HepG2 (cell line): ENCODE data around the gene TSSK1B. TPM values are rescaled to one million over a fixed set of nuclear protein-coding genes. Genes with fewer than 3 reads are reported as not detected.

Experiments used
- MXI1 ChIP-seq: IDR thresholded peaks from 3 replicates; pipeline ENCODE4 v1.6.1; 2012; ENCODE audit warnings: low read depth, low read length, inconsistent platforms, borderline replicate concordance
- UBTF ChIP-seq: sonication (generic); formaldehyde crosslinking; IDR thresholded peaks from 2 replicates; pipeline ENCODE4 v1.4.0; 2020; ENCODE audit warnings: mild to moderate bottlenecking, missing genetic modification reagents
- ZNF512B ChIP-seq: sonication (generic); formaldehyde crosslinking; IDR thresholded peaks from 2 replicates; pipeline ENCODE4 v1.5.1; 2020; ENCODE audit warnings: missing genetic modification reagents, mild to moderate bottlenecking, borderline replicate concordance
- ZNF570 ChIP-seq: sonication (generic); formaldehyde crosslinking; IDR thresholded peaks from 2 replicates; pipeline ENCODE4 v1.4.0; 2020; ENCODE audit warnings: mild to moderate bottlenecking, missing genetic modification reagents, borderline replicate concordance
- ZSCAN22 ChIP-seq: sonication (generic); formaldehyde crosslinking; IDR thresholded peaks from 2 replicates; pipeline ENCODE4 v1.4.0; 2020; ENCODE audit warnings: mild to moderate bottlenecking, missing genetic modification reagents
- polyA plus RNA-seq, 8 experiments: library from polyadenylated mRNA; depleted of rRNA in 3 of 8; stranded (reverse) in 7 of 8; unstranded in 1 of 8; fragments of >200 nt; fragmentation: Illumina TruSeq in 4 of 8; extraction: Trizol in 4 of 8; gene quantifications; 2 replicates each; pipeline versions ENCODE4 v1.2.1 to v1.2.3, GENCODE V29; 2011 to 2016; ENCODE audit warnings: low read depth in 4 of 8, missing spikeins in 1 of 8, mixed read lengths in 1 of 8; ENCODE audit not compliant: insufficient read depth in 1 of 8
- total RNA-seq, 5 experiments: library from RNA; depleted of rRNA; stranded (reverse); fragments of >200 nt; fragmentation: Illumina TruSeq; extraction: Trizol; gene quantifications; 2 replicates each; pipeline ENCODE4 v1.2.3, GENCODE V29; 2016; ENCODE audit warnings: low read depth in 1 of 5
- TF ChIP-seq, protein P1 (sequence below): conservative IDR thresholded peaks from 2 replicates; pipeline ENCODE4 v1.6.1; 2018; ENCODE audit warnings: missing genetic modification reagents

TSSK1B gene
- total and polyA plus RNA-seq, 2 of the 13 experiments (the other 11 are each of a cell fraction or from before 2014, with no cell fraction given) = not detected

- TF ChIP-seq UBTF (CRISPR knock-in tag) (no peak), ZNF512B (CRISPR knock-in tag) (no peak), ZNF570 (CRISPR knock-in tag) (no peak), ZSCAN22 (CRISPR knock-in tag) (no peak), MXI1 (no peak)
- TF ChIP-seq, protein P1, sequence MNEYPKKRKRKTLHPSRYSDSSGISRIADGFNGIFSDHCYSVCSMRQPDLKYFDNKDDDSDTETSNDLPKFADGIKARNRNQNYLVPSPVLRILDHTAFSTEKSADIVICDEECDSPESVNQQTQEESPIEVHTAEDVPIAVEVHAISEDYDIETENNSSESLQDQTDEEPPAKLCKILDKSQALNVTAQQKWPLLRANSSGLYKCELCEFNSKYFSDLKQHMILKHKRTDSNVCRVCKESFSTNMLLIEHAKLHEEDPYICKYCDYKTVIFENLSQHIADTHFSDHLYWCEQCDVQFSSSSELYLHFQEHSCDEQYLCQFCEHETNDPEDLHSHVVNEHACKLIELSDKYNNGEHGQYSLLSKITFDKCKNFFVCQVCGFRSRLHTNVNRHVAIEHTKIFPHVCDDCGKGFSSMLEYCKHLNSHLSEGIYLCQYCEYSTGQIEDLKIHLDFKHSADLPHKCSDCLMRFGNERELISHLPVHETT (CRISPR knock-in tag) = no peak
- TF ChIP-seq, all 625 proteins: peak for 0
These were observed 39.4 kb upstream of the TSSK1B start (continued) for GRCh38 chr5:113474100-113474728.
